ENCODE measurements around the gene GMPR.

DNA sequence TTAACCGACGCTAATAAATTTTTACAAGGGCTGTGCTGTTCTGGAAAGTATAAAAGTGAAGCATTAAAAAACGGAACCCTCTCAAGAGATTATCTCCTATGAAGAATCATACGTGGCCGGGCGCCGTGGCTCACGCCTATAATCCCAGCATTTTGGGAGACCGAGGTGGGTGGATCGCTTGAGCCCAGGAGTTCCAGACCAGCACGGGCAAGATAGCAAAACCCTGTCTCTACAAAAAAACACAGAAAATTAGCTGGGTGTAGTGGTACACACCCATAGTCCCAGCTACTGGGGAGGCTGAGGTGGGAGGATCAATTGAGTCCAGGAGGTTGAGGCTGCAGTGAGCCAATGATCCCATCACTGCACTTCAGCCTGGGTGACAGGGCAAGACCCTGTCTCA, 83.4 kb downstream of the GMPR start:
- TF ChIP-seq, protein P1, sequence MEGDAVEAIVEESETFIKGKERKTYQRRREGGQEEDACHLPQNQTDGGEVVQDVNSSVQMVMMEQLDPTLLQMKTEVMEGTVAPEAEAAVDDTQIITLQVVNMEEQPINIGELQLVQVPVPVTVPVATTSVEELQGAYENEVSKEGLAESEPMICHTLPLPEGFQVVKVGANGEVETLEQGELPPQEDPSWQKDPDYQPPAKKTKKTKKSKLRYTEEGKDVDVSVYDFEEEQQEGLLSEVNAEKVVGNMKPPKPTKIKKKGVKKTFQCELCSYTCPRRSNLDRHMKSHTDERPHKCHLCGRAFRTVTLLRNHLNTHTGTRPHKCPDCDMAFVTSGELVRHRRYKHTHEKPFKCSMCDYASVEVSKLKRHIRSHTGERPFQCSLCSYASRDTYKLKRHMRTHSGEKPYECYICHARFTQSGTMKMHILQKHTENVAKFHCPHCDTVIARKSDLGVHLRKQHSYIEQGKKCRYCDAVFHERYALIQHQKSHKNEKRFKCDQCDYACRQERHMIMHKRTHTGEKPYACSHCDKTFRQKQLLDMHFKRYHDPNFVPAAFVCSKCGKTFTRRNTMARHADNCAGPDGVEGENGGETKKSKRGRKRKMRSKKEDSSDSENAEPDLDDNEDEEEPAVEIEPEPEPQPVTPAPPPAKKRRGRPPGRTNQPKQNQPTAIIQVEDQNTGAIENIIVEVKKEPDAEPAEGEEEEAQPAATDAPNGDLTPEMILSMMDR (conservative IDR thresholded peaks at IDR 0.05), result no peak
- no peak for TF ChIP-seq EZH2 (IDR thresholded peaks at IDR 0.05; ENCODE audit: low read depth)

Data from PC-9 (cell line).